A549 (cell line): ENCODE data around the gene KBTBD8. TPM values are rescaled to one million over a fixed set of nuclear protein-coding genes. Genes with fewer than 3 reads are reported as not detected.

ENCODE experiments used
- ATAC-seq, 2 experiments: fragments of 200-7000 bp in 1 of 2; fragments of >200 bp in 1 of 2; cut with Nextera tagmentation in 1 of 2; cut with Tn5 transposase in 1 of 2; 3 replicates each; pipeline versions ENCODE4 v1.8.0 to v1.9.1; 2018 to 2020; ENCODE audit warnings: mild to moderate bottlenecking in 1 of 2, moderate library complexity in 1 of 2
- CTCF ChIA-PET: fragments of 300-600 bp; sonication (Branson Sonifier 250); formaldehyde crosslinking; extraction: SDS; loops from one replicate; lab custom pipeline; 2021; ENCODE audit warnings: antibody characterized with exemption, inconsistent platforms; lab: Yijun Ruan, JAX
- POLR2A ChIA-PET: fragments of 350-600 bp; formaldehyde crosslinking; extraction: SDS; loops from one replicate; lab custom pipeline; 2021; ENCODE audit warnings: antibody characterized with exemption, inconsistent platforms; lab: Yijun Ruan, JAX
- DNase-seq, 2 experiments: peaks; one replicate each; pipeline versions ENCODE4 v3.0.0 to v3.0.0-alpha.2; 2011 to 2016; ENCODE audit warnings: low read depth in 1 of 2, low spot score in 1 of 2
- FAIRE-seq: peaks from 2 replicates; lab custom pipeline; 2011; peaks lifted over from hg19 to GRCh38; lab: Jason Lieb, UNC
- H3K27ac ChIP-seq, 2 experiments: fragments of >200 bp; sonication (Bioruptor Twin); formaldehyde crosslinking; 3 replicates each; pipeline ENCODE4 v1.5.1; 2016 to 2017
- H3K4me1 ChIP-seq: fragments of >200 bp; sonication (Bioruptor Twin); formaldehyde crosslinking; 3 replicates; pipeline ENCODE4 v1.6.1; 2016
- H3K4me2 ChIP-seq: fragments of >200 bp; sonication (Bioruptor Twin); formaldehyde crosslinking; 3 replicates; pipeline ENCODE4 v1.6.1; 2016
- H3K4me3 ChIP-seq: fragments of >200 bp; sonication (Bioruptor Twin); formaldehyde crosslinking; 3 replicates; pipeline ENCODE4 v1.5.1; 2016
- H3K9me3 ChIP-seq: fragments of >200 bp; sonication (Bioruptor Twin); formaldehyde crosslinking; 3 replicates; pipeline ENCODE4 v1.6.1; 2016
- BCL3 ChIP-seq: fragments of >200 bp; sonication (Bioruptor Twin); formaldehyde crosslinking; IDR thresholded peaks from 3 replicates; pipeline ENCODE4 v1.6.1; 2016
- BHLHE40 ChIP-seq: IDR thresholded peaks from 2 replicates; pipeline ENCODE4 v1.6.1; 2012; ENCODE audit warnings: low read depth, low read length, inconsistent platforms
- CBX8 ChIP-seq: fragments of 200-600 bp; sonication (generic); IDR thresholded peaks from 2 replicates; pipeline ENCODE4 v1.6.1; 2016
- CHD4 ChIP-seq: fragments of 200-600 bp; sonication (generic); IDR thresholded peaks from 2 replicates; pipeline ENCODE4 v1.6.1; 2016; ENCODE audit warnings: antibody characterized with exemption, mild to moderate bottlenecking, borderline replicate concordance
- EHMT2 ChIP-seq: fragments of 200-600 bp; sonication (generic); IDR thresholded peaks from 2 replicates; pipeline ENCODE4 v1.6.1; 2016; ENCODE audit warnings: antibody characterized with exemption, low read depth, mild to moderate bottlenecking, moderate library complexity
- EP300 ChIP-seq, 2 experiments: fragments of >200 bp; sonication (Bioruptor Twin); formaldehyde crosslinking; IDR thresholded peaks; 2 replicates in 1 of 2; 3 replicates in 1 of 2; pipeline ENCODE4 v1.6.1; 2016 to 2017
- FOSB ChIP-seq: fragments of 250-450 bp; sonication (Bioruptor Pico); IDR thresholded peaks from 2 replicates; pipeline ENCODE4 v1.5.0; 2020; ENCODE audit warnings: mild to moderate bottlenecking, moderate library complexity
- FOSL2 ChIP-seq, 2 experiments: fragments of 450-650 bp in 1 of 2; fragments of >200 bp in 1 of 2; sonication (Bioruptor Twin) in 1 of 2; formaldehyde crosslinking; IDR thresholded peaks; 2 replicates each; pipeline versions ENCODE4 v1.5.0 to v1.6.1; 2016 to 2020; ENCODE audit warnings: mild to moderate bottlenecking in 1 of 2, moderate library complexity in 1 of 2
- FOXS1 ChIP-seq: fragments of 250-450 bp; sonication (Bioruptor Pico); IDR thresholded peaks from 2 replicates; pipeline ENCODE4 v1.5.0; 2020; ENCODE audit warnings: mild to moderate bottlenecking, moderate library complexity
- HDAC2 ChIP-seq: fragments of 200-600 bp; sonication (generic); IDR thresholded peaks from 2 replicates; pipeline ENCODE4 v1.6.1; 2016
- HMGXB4 ChIP-seq: fragments of 250-450 bp; sonication (Bioruptor Pico); IDR thresholded peaks from 2 replicates; pipeline ENCODE4 v1.5.0; 2021; ENCODE audit warnings: mild to moderate bottlenecking, moderate library complexity, borderline replicate concordance
- JUN ChIP-seq, 2 experiments: fragments of >200 bp; sonication (Bioruptor Twin); formaldehyde crosslinking; IDR thresholded peaks; 2 replicates in 1 of 2; 3 replicates in 1 of 2; pipeline ENCODE4 v1.6.1; 2016 to 2017
- MAFK ChIP-seq: fragments of 450-650 bp; IDR thresholded peaks from 2 replicates; pipeline ENCODE4 v1.6.1; 2014; ENCODE audit not compliant: partially characterized antibody
- MAX ChIP-seq: IDR thresholded peaks from 2 replicates; pipeline ENCODE4 v1.6.1; 2012
- PHF8 ChIP-seq: fragments of 200-600 bp; sonication (generic); IDR thresholded peaks from 2 replicates; pipeline ENCODE4 v1.6.1; 2016; ENCODE audit warnings: low read depth, mild to moderate bottlenecking, antibody characterized with exemption, moderate library complexity, borderline replicate concordance
- POLR2A ChIP-seq: IDR thresholded peaks from 2 replicates; pipeline ENCODE4 v1.6.1; 2012; ENCODE audit warnings: mild to moderate bottlenecking, low read length
- POLR2AphosphoS2 ChIP-seq: conservative IDR thresholded peaks from 2 replicates; pipeline ENCODE4 v1.6.1; 2012; ENCODE audit warnings: low read length, improper control_type of control experiment, inconsistent platforms
- RARB ChIP-seq: fragments of 250-450 bp; sonication (Bioruptor Pico); IDR thresholded peaks from 2 replicates; pipeline ENCODE4 v1.8.0; 2021; ENCODE audit warnings: mild to moderate bottlenecking, moderate library complexity
- REST ChIP-seq: fragments of 200-600 bp; sonication (generic); IDR thresholded peaks from 2 replicates; pipeline ENCODE4 v1.6.1; 2016; ENCODE audit warnings: antibody characterized with exemption, mild to moderate bottlenecking, moderate library complexity
- RFX5 ChIP-seq: fragments of 450-650 bp; IDR thresholded peaks from 2 replicates; pipeline ENCODE4 v1.7.1; 2014; ENCODE audit warnings: antibody characterized with exemption, mild to moderate bottlenecking, moderate library complexity
- RNF2 ChIP-seq: fragments of 200-600 bp; sonication (generic); IDR thresholded peaks from 2 replicates; pipeline ENCODE4 v1.6.1; 2016; ENCODE audit warnings: low read depth, mild to moderate bottlenecking, antibody characterized with exemption, moderate library complexity, borderline replicate concordance
- SMC3 ChIP-seq: fragments of >200 bp; sonication (Bioruptor Twin); formaldehyde crosslinking; IDR thresholded peaks from 3 replicates; pipeline ENCODE4 v1.6.1; 2018; ENCODE audit warnings: inconsistent platforms
- TFCP2L1 ChIP-seq: fragments of 250-450 bp; sonication (Bioruptor Pico); IDR thresholded peaks from 2 replicates; pipeline ENCODE4 v1.5.0; 2021; ENCODE audit warnings: mild to moderate bottlenecking
- WGBS: methylation state at CpG from one replicate; pipeline ENCODE4 v1.1.6; 2017; ENCODE audit errors: missing lambda C conversion rate; 5-methylcytosine and 5-hydroxymethylcytosine counted together
- polyA plus RNA-seq, 4 experiments: library from polyadenylated mRNA; depleted of rRNA in 3 of 4; stranded (reverse); fragments of >200 nt; fragmentation: RNase III in 1 of 4; extraction: RNeasy Plus Mini Kit Qiagen cat#74134 plus additional on column Dnase treatment in 1 of 4; gene quantifications; 2 replicates in 3 of 4; 3 replicates in 1 of 4; pipeline ENCODE4 v1.2.3, GENCODE V29; 2011 to 2017

The KBTBD8 gene
- polyA plus RNA-seq, 2 of the 4 experiments (the other 2 are of a cell fraction): 0.61 to 1.0 TPM

- WGBS: 2% methylated on average over 18 of the region's 18 CpGs
- H3K9me3 ChIP-seq: no peaks in the 10 kb centered on the region
- POLR2A ChIA-PET: interaction anchor here (0.7 kb wide), 1 partner anchor 71 kb away, joined by 5 read pairs; no protein-coding TSS in a partner anchor
- H3K27ac ChIP-seq: no peak overlapping the region
- no peak for DNase-seq
- 0 out of 3 replicates have a peak, but pooled peaks cover 7% of the 10 kb centered on the region for H3K4me1 ChIP-seq
- TF ChIP-seq FOSL2 (IDR thresholded peaks at IDR 0.05) (no peak), FOSL2 (CRISPR knock-in tag; IDR thresholded peaks at IDR 0.05) (peak; percentile 18; the same call in 1 of the 2 replicates), EHMT2 (no peak)
- TF ChIP-seq, all 56 proteins: peak for 1
- Histone ChIP-seq H3K4me3 (peak overlapping the region; percentile 36; the same call in 2 of the 3 replicates), H3K4me2 (peak overlapping the region; percentile 79)
- ATAC-seq (no peak), FAIRE-seq (no peak)
- CTCF ChIA-PET: interaction anchor here (0.6 to 1.2 kb wide), 2 partner anchors 22 to 940 kb away, joined by 3 read pairs; no protein-coding TSS in a partner anchor
Observed at GRCh38 chr3:66997560-66998112, 471 bp upstream of the KBTBD8 start.

GRCh38 chr3:66998904-66999235, 763 bp downstream of the KBTBD8 start:
- no peaks in the 10 kb centered on the region for H3K9me3 ChIP-seq
- ChIA-PET CTCF (no interaction called here), POLR2A (no interaction called here)
- H3K4me2 ChIP-seq: peak overlapping the region; percentile 90
- H3K27ac ChIP-seq: peak overlapping the region in 1 of 2 experiments; percentile 80; a peak in 4 of 6 replicates
- H3K4me1 ChIP-seq: 0 out of 3 replicates have a peak, but pooled peaks cover 7% of the 10 kb centered on the region
- H3K4me3 ChIP-seq: peak overlapping the region; percentile 74
- FAIRE-seq (no peak), DNase-seq (no peak), ATAC-seq (no peak)
- TF ChIP-seq FOSB (no peak), JUN (IDR thresholded peaks at IDR 0.05) (no peak), REST (no peak), EP300 (IDR thresholded peaks at IDR 0.05) (no peak), FOXS1 (no peak), BHLHE40 (no peak), TFCP2L1 (CRISPR knock-in tag) (no peak), POLR2AphosphoS2 (no peak), CHD4 (no peak), BCL3 (no peak), RARB (CRISPR knock-in tag) (no peak), PHF8 (no peak), RNF2 (no peak), POLR2A (no peak), HDAC2 (no peak), CBX8 (no peak)
- 9% methylated on average over 10 of the region's 10 CpGs for WGBS

GRCh38 chr3:67000009-67000408, 1.9 kb downstream of the KBTBD8 start:
- Histone ChIP-seq H3K9me3 (no peaks in the 10 kb centered on the region), H3K4me1 (0 out of 3 replicates have a peak, but pooled peaks cover 7% of the 10 kb centered on the region), H3K27ac (no peak overlapping the region), H3K4me3 (no peak overlapping the region), H3K4me2 (no peak overlapping the region)
- ChIA-PET CTCF (no interaction called here), POLR2A (no interaction called here)
- no peak for ATAC-seq
- DNase-seq: no peak
- no peak for FAIRE-seq
- WGBS: 49% methylated on average over 2 of the region's 2 CpGs
- TF ChIP-seq MAX (no peak), RFX5 (no peak), CHD4 (no peak), HDAC2 (no peak), SMC3 (no peak), MAFK (no peak), HMGXB4 (CRISPR knock-in tag) (no peak), EHMT2 (no peak), TFCP2L1 (CRISPR knock-in tag) (no peak), BCL3 (no peak)
